ENCODE measurements around the gene TAF11.

DNA sequence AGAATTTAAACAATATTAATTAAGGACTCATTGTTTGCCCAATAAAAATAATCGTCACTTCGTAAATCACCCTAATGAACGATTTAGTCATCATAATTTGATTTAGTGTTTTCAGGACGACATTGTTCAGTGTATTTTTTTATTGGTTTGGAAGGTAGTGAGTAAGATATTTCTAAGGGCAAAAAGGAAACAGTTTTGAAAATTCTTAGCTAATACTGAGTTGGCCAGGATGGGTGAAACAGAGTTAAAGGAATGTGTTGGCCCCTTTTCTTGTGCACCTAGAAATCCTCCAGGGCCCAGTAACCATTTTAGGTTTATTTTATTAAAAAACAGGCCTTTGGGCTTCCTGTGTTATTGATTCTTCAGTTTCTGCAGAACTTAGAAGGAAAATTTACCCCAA is 26.5 kb upstream of the TAF11 start:
- no peak for TF ChIP-seq POLR2AphosphoS5 (IDR thresholded peaks at IDR 0.05; ENCODE audit: low read depth, low read length)
- TF ChIP-seq, protein P1, sequence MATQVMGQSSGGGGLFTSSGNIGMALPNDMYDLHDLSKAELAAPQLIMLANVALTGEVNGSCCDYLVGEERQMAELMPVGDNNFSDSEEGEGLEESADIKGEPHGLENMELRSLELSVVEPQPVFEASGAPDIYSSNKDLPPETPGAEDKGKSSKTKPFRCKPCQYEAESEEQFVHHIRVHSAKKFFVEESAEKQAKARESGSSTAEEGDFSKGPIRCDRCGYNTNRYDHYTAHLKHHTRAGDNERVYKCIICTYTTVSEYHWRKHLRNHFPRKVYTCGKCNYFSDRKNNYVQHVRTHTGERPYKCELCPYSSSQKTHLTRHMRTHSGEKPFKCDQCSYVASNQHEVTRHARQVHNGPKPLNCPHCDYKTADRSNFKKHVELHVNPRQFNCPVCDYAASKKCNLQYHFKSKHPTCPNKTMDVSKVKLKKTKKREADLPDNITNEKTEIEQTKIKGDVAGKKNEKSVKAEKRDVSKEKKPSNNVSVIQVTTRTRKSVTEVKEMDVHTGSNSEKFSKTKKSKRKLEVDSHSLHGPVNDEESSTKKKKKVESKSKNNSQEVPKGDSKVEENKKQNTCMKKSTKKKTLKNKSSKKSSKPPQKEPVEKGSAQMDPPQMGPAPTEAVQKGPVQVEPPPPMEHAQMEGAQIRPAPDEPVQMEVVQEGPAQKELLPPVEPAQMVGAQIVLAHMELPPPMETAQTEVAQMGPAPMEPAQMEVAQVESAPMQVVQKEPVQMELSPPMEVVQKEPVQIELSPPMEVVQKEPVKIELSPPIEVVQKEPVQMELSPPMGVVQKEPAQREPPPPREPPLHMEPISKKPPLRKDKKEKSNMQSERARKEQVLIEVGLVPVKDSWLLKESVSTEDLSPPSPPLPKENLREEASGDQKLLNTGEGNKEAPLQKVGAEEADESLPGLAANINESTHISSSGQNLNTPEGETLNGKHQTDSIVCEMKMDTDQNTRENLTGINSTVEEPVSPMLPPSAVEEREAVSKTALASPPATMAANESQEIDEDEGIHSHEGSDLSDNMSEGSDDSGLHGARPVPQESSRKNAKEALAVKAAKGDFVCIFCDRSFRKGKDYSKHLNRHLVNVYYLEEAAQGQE (IDR thresholded peaks at IDR 0.05; ENCODE audit: insufficient read depth in 1 of 2, low read depth in 2 of 2, low read length in 2 of 2), result no peak
- TF ChIP-seq SIN3A (IDR thresholded peaks at IDR 0.05; ENCODE audit: borderline replicate concordance, insufficient read depth, low read length), result no peak
- no peak for TF ChIP-seq TAF1 (IDR thresholded peaks at IDR 0.05; ENCODE audit: borderline replicate concordance, insufficient read depth, low read length)
